Fibroblast of lung (primary cell): Measurements from ENCODE around the gene ITGB1BP2. TPM values are rescaled to one million over a fixed set of nuclear protein-coding genes. Genes with fewer than 3 reads are reported as not detected.
"Not testable (repeated sequence)": the region's sequence is repeated elsewhere in the genome, so short reads cannot be mapped to it uniquely, and the experiment has no call there.

Experiments used
- DNase-seq, 2 donors: peaks; one replicate each; pipeline versions ENCODE4 v3.0.0 to v3.0.0-alpha.2; 2010; ENCODE audit warnings: low read depth in 2 of 2
- H2AFZ ChIP-seq: 2 replicates; pipeline ENCODE4 v1.5.1; 2012; ENCODE audit warnings: low read length, control low read depth, inconsistent platforms
- H3K27ac ChIP-seq: 2 replicates; pipeline ENCODE4 v1.5.1; 2011; ENCODE audit warnings: low read length, control low read depth; ENCODE audit not compliant: insufficient read depth
- H3K27me3 ChIP-seq: 2 replicates; pipeline ENCODE4 v1.5.1; 2011; ENCODE audit warnings: mild to moderate bottlenecking, low read length; ENCODE audit not compliant: control insufficient read depth, insufficient read depth
- H3K36me3 ChIP-seq: 2 replicates; pipeline ENCODE4 v1.5.1; 2011; ENCODE audit warnings: low read length; ENCODE audit not compliant: control insufficient read depth, insufficient read depth
- H3K4me1 ChIP-seq: 2 replicates; pipeline ENCODE4 v1.5.1; 2011; ENCODE audit warnings: low read length; ENCODE audit not compliant: control insufficient read depth, insufficient read depth; ENCODE audit errors: extremely low read depth
- H3K4me2 ChIP-seq: 2 replicates; pipeline ENCODE4 v1.5.1; 2011; ENCODE audit warnings: low read length, control low read depth; ENCODE audit not compliant: insufficient read depth; ENCODE audit errors: extremely low read depth
- H3K4me3 ChIP-seq, 4 experiments: fragments of 200-600 bp in 1 of 4; sonication (generic) in 1 of 4; replicated peaks in 1 of 4; 2 replicates each; pipeline ENCODE4 v1.5.1; 2011 to 2016; ENCODE audit warnings: low read length in 4 of 4, low read depth in 3 of 4, mild to moderate bottlenecking in 3 of 4, control low read depth in 2 of 4, inconsistent platforms in 1 of 4, mixed read lengths in 1 of 4; ENCODE audit not compliant: insufficient read depth in 1 of 4; ENCODE audit errors: control extremely low read depth in 1 of 4
- H3K79me2 ChIP-seq: 2 replicates; pipeline ENCODE4 v1.5.1; 2012; ENCODE audit warnings: mild to moderate bottlenecking, low read length, inconsistent platforms; ENCODE audit not compliant: control insufficient read depth, insufficient read depth
- H3K9ac ChIP-seq: 2 replicates; pipeline ENCODE4 v1.5.1; 2011; ENCODE audit warnings: mild to moderate bottlenecking, low read length, control low read depth; ENCODE audit not compliant: insufficient read depth
- H3K9me3 ChIP-seq: 2 replicates; pipeline ENCODE4 v1.5.1; 2012; ENCODE audit warnings: low read depth, low read length; ENCODE audit not compliant: control insufficient read depth, insufficient read depth
- H4K20me1 ChIP-seq: 2 replicates; pipeline ENCODE4 v1.5.1; 2011; ENCODE audit warnings: low read length; ENCODE audit not compliant: control insufficient read depth, insufficient read depth; ENCODE audit errors: extremely low read depth
- CTCF ChIP-seq, 2 donors: IDR thresholded peaks in 1 of 2; conservative IDR thresholded peaks in 1 of 2; 1 replicate in 1 of 2; 2 replicates in 1 of 2; pipeline ENCODE4 v1.5.1; 2011 to 2012; ENCODE audit warnings: low read length in 2 of 2, control low read depth in 1 of 2, inconsistent platforms in 1 of 2, low read depth in 1 of 2, mild to moderate bottlenecking in 1 of 2
- EZH2 ChIP-seq: IDR thresholded peaks from 2 replicates; pipeline ENCODE4 v1.5.1; 2012; ENCODE audit warnings: low read length, control low read depth, mild to moderate bottlenecking; ENCODE audit errors: missing control alignments
- polyA plus RNA-seq, 2 donors: library from polyadenylated mRNA; depleted of rRNA in 1 of 2; stranded (reverse) in 1 of 2; unstranded in 1 of 2; fragments of >200 nt; gene quantifications; 2 replicates each; pipeline ENCODE4 v1.2.1, GENCODE V29; 2011 to 2012; ENCODE audit warnings: missing spikeins in 1 of 2
- total RNA-seq: library from RNA; depleted of rRNA; stranded (reverse); fragments of >200 nt; gene quantifications from 2 replicates; pipeline ENCODE4 v1.2.1, GENCODE V29; 2014

The ITGB1BP2 gene
- total and polyA plus RNA-seq, 2 donors (not counting 1 experiment from before 2014, with no cell fraction given), result 0.66 to 1.8 TPM

DNA sequence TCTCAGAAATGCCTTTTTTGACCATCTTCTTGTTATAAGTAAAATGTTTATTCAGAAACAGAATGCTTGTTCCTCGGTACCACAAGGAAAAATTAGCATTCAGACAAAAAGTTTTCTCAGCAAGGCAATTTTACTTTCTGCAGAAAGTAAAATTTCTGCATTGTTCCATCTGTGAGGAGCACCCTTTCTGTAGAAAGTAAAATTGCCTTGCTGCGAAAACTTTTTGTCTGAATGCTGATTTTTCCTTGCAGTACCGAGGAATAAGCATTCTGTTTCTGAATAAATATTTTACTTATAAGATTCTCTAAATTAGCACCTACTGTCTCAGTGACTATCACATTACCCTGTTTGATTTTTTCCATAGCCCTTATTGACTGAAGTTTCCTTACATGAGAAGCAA, 24.8 kb downstream of the ITGB1BP2 start:
- no peak overlapping the region for H3K9ac ChIP-seq

GRCh38 chrX:71349151-71349665, 47.7 kb downstream of the ITGB1BP2 start:
- DNase-seq, result peak; percentile 0 to 3
- not testable (repeated sequence) for H3K4me3 ChIP-seq, H3K9ac ChIP-seq, H3K4me2 ChIP-seq, H3K9me3 ChIP-seq, H4K20me1 ChIP-seq, H2AFZ ChIP-seq, H3K79me2 ChIP-seq, H3K4me1 ChIP-seq, H3K27ac ChIP-seq, H3K36me3 ChIP-seq, H3K27me3 ChIP-seq

More for the DNA sequence above, 24.8 kb downstream of the ITGB1BP2 start:
- Histone ChIP-seq H3K27me3 (no peaks in the 10 kb centered on the region), H3K79me2 (no peaks in the 10 kb centered on the region), H3K27ac (no peak overlapping the region), H2AFZ (no peak overlapping the region), H3K4me1 (no peaks in the 10 kb centered on the region), H3K36me3 (no peaks in the 10 kb centered on the region), H3K9me3 (no peaks in the 10 kb centered on the region), H4K20me1 (no peaks in the 10 kb centered on the region), H3K4me2 (no peak overlapping the region), H3K4me3 (no peak overlapping the region)
- DNase-seq, result no peak
- TF ChIP-seq CTCF (conservative IDR thresholded peaks at IDR 0.05 in 1 of 2, IDR thresholded peaks at IDR 0.05 in 1 of 2; ENCODE audit: low read depth in 1 of 2, low read length in 2 of 2) (no peak), EZH2 (no peak)

DNA sequence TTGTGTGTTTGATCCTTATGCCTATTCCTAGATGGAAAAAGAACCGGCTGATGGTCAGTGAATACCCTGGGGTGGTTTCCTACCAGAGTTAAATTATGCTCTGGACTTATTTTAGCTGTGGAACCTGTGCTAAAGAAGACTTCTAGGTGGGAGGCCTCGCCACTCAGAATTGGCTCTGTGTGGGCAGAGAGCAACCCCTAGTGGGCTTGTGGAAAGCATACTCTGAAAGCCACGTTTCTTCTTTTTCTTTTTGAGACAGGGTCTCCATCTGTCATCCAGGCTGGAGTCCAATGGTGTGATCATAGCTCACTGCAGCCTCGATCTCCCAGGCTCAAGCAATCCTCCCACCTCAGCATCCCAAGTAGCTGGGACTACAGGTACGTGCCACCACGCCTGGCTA, 48.3 kb downstream of the ITGB1BP2 start:
- H3K27me3 ChIP-seq, H3K9ac ChIP-seq, DNase-seq, H3K4me2 ChIP-seq, H3K4me3 ChIP-seq, H3K4me1 ChIP-seq, H3K27ac ChIP-seq, H3K9me3 ChIP-seq, H2AFZ ChIP-seq, H4K20me1 ChIP-seq, H3K79me2 ChIP-seq, H3K36me3 ChIP-seq: not testable (repeated sequence)

DNA sequence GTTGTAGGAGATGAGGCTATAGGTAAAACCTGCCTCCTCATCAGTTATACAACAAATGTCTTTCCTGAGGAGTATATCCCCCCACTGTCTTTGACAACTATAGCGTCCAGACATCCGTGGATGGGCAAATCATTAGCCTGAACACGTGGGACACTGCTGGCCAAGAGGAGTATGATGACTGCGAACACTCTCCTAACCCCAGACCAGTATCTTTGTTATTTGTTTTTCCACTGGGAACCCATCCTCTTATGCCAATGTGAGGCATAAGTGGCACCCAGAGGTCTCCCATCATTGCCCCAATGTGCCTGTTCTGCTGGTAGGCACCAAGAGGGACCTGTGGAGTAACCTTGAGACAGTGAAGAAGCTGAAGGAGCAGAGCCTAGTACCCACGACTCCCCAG, 50.9 kb downstream of the ITGB1BP2 start:
- not testable (repeated sequence) for H3K9me3 ChIP-seq, H3K27ac ChIP-seq, H3K9ac ChIP-seq, DNase-seq, H2AFZ ChIP-seq, H4K20me1 ChIP-seq, H3K79me2 ChIP-seq, H3K4me1 ChIP-seq, H3K27me3 ChIP-seq, H3K4me3 ChIP-seq, H3K4me2 ChIP-seq, H3K36me3 ChIP-seq

Other genes with a start within 250 kb of the ITGB1BP2 start
- 50.3 and 80.8 TPM in 2 replicates for gene SNX12, start 233.4 kb upstream of the ITGB1BP2 start, total RNA-seq
- gene SNX12, start 233.4 kb upstream of the ITGB1BP2 start, polyA plus RNA-seq, result 84.6 and 84.7 TPM in 2 replicates
- 6.9 and 7.4 TPM in 2 replicates for gene FOXO4, start 205.9 kb upstream of the ITGB1BP2 start, total RNA-seq
- 1.5 and 2.3 TPM in 2 replicates for gene FOXO4, start 205.9 kb upstream of the ITGB1BP2 start, polyA plus RNA-seq
- not detected in 2 replicates for gene CXorf65, start 195.0 kb upstream of the ITGB1BP2 start, total RNA-seq
- gene CXorf65, start 195.0 kb upstream of the ITGB1BP2 start, polyA plus RNA-seq, result not detected in 2 replicates
- gene IL2RG, start 190.2 kb upstream of the ITGB1BP2 start, total RNA-seq, result not detected in 2 replicates
- gene IL2RG, start 190.2 kb upstream of the ITGB1BP2 start, polyA plus RNA-seq, result not detected in 2 replicates
- gene MED12, start 183.2 kb upstream of the ITGB1BP2 start, total RNA-seq, result 17.5 and 33.2 TPM in 2 replicates
- 6.4 and 7.2 TPM in 2 replicates for gene MED12, start 183.2 kb upstream of the ITGB1BP2 start, polyA plus RNA-seq
- gene NLGN3, start 156.9 kb upstream of the ITGB1BP2 start, total RNA-seq, result 0.51 and 0.83 TPM in 2 replicates
- 0.41 and 0.71 TPM in 2 replicates for gene NLGN3, start 156.9 kb upstream of the ITGB1BP2 start, polyA plus RNA-seq
- gene GJB1, start 78.5 kb upstream of the ITGB1BP2 start, total RNA-seq, result not detected in 2 replicates
- not detected in 2 replicates for gene GJB1, start 78.5 kb upstream of the ITGB1BP2 start, polyA plus RNA-seq
- gene ZMYM3, start 47.6 kb upstream of the ITGB1BP2 start, total RNA-seq, result 9.2 and 16.8 TPM in 2 replicates
- 13.4 and 16.3 TPM in 2 replicates for gene ZMYM3, start 47.6 kb upstream of the ITGB1BP2 start, polyA plus RNA-seq
- 316 and 355 TPM in 2 replicates for gene NONO, start 18.1 kb upstream of the ITGB1BP2 start, total RNA-seq
- gene NONO, start 18.1 kb upstream of the ITGB1BP2 start, polyA plus RNA-seq, result 165 and 291 TPM in 2 replicates
- gene TAF1, start 64.6 kb downstream of the ITGB1BP2 start, total RNA-seq, result 45.2 and 49.0 TPM in 2 replicates
- 15.4 and 19.3 TPM in 2 replicates for gene TAF1, start 64.6 kb downstream of the ITGB1BP2 start, polyA plus RNA-seq
- 91.9 and 106 TPM in 2 replicates for gene OGT, start 231.4 kb downstream of the ITGB1BP2 start, total RNA-seq
- gene OGT, start 231.4 kb downstream of the ITGB1BP2 start, polyA plus RNA-seq, result 55.5 and 115 TPM in 2 replicates